GM18870 (cell line): ENCODE results near the gene RNF2.

Experiments used
- ATAC-seq: cut with Tn5 transposase; IDR thresholded peaks from one replicate; pipeline ENCODE4 v1.9.1; 2021; ENCODE audit warnings: moderate library complexity; ENCODE audit not compliant: unreplicated experiment

Gene RNF2

DNA sequence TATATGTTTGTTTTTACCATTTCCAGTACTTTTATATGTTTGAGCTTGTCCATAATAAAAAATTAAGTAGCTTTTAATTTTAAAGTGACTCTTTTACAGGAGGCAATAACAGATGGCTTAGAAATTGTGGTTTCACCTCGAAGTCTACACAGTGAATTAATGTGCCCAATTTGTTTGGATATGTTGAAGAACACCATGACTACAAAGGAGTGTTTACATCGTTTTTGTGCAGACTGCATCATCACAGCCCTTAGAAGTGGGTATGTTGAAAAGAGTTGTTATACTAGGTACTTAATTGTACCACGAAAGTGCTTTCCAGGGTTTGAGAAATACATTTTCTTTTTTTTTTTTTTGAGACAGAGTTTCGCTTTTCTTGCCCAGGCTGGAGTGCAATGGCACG lies 46.1 kb downstream of the RNF2 start:
- no peak for ATAC-seq

DNA sequence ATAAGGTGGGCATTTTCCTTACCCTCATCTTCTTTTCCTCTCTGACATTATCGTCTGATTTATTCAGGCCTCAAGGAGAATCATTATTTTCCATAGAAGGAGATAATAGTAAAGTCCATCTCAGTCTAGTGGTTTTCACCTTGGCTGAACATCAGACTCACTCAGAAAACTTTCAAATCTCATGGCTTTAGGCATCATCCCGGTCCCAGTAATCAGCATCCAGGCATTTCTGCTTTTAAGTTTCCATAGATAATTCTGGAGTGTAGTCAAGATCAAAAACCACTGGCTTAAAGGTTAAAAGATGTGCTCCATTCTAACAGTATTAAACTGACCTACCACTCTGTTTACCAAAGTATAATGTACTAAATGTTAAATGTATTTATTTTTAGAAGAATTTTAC lies 49.4 kb downstream of the RNF2 start:
- no peak for ATAC-seq

DNA sequence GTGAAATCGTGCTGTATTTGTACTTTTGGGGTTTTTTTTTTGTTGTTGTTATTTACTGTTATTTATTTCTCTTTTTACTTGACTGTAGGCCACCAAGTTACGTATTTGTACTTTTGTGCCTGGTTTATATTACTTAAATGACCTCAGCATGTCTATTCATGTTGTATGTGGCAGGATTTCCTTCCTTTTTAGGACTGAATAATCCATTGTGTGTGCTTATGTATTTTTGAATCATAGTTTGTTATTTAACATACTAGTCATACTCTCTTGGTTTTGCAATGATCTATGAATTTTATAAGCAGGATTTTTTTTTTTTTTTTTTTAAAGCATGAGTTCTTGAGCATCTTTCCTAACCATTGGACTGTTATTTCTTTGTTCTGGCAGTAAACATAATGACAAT lies 51.2 kb downstream of the RNF2 start:
- no peak for ATAC-seq

DNA sequence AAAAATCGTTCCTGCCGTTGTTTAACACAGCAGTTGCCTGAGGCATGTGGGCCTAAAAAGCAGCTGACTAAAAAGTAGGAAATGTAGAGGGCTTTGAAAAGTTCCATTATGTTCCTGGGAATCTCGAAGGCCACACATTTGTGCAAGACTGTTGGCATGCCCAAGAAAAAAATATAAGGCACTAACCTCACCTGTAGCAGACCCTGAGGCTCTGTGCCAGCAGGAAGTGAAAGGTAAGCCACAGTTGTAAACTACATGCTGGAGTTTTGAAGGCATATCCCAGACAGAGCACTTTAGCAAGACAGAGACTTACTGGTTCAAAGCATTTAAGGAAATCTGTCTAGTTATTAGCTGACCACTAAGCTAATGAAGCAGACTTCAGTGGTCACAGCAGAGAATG lies 58.7 kb downstream of the RNF2 start:
- ATAC-seq = no peak

DNA sequence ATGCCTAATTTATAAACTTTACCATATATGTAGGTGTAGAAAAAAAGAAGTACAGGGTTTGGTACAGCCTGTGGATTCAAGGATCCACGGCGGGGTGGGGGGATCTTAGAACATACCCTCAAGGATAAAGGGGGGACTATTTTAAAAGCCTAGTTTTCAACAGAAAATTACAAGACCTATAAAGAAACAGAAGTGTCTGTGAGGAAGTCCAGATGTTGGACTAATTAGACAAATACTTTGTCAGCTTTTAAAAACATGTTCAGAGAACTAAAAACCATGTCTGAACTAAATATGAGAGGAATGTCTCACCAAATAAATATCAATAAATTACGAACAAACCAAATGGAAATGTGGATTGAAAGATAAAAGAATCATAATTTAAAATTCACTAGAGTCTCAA lies 59.8 kb downstream of the RNF2 start:
- no peak for ATAC-seq

DNA sequence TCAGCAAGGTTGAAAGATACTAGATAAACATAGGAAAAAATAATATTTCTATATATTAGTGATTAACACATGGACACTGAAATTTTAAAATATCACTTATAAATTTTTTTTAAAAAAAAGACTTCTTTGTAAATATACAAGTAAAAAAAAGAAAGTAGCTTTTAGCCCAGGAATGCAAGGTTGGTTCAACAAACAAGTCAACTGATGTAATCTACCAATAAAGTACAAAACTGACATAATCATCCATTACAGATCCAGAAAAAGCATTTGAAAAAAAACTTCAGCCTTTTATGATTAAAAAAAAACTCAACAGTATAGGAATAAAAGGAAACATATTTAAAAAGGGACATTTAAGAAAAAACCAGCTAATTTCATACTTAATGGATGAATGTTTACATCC lies 63.0 kb downstream of the RNF2 start:
- ATAC-seq = no peak

DNA sequence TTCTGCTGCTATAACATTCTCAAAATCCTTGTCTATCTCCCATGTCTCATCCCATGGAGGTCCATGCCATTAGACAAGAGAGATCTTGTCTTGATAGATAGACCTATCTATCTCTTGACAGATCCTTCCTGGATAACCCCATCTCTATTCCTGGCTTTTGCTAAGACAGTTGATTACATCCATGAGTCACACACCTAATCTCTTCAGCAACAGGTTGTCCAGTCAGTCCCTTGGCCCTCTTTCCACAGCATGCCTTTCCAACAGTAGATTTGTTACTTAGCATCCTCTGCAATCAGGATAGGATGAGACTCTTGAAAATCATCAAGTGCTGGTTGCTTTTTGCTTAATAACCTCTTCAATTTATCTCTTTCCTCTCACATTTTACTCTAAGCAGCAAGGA lies 64.8 kb downstream of the RNF2 start:
- ATAC-seq = no peak

DNA sequence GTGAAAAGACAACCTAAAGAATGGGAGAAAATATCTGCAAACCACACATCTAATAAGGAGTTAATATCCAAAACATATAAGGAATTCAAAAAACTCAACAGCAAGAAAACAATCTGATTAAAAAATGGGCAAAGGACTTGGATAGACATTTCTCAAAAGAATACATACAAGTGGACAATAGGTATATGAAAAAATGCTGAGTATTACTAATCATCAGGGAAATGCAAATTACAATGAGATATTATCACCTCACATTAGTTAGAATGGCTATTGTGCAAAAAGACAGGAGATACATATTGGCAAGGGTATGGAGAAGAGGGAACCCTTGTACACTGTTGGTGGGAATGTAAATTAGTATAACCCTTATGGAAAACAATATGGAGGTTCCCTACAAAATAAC lies 66.5 kb downstream of the RNF2 start:
- ATAC-seq = no peak

DNA sequence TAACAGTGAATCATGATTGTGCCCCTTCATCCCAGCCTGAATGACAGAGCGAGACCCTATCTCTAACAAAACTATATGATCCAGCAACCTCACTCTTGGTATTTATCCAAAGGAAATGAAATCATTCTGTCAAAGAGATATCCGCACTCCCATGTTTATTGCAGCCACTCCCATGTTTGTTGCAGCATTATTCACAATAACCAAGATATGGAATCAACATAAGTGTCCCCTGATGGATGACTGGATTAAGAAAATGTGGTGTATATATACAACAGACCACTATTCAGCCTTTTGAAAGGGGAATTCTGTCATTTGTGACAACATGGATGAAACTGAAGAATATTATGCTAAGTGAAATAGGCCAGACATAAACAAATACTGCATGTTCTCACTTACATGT lies 67.0 kb downstream of the RNF2 start:
- no peak for ATAC-seq

DNA sequence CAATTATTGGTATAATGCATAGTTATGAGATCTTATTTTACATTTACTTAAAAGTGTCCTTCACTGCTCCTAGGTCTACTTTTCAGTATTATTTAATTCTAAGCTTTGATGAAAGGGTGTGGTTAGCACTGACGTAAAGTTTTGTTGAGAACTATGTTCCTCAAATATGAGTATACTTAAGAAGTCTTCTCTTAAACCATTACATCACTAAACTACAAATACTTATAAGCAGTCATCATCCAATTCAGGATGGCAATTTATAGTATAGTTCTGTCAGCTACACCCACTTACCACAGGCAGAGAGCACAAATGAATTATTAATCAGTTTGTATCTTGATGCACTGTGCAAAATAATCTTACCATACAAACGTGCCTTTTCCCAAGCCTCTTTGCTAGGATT lies 84.3 kb downstream of the RNF2 start:
- ATAC-seq = no peak

DNA sequence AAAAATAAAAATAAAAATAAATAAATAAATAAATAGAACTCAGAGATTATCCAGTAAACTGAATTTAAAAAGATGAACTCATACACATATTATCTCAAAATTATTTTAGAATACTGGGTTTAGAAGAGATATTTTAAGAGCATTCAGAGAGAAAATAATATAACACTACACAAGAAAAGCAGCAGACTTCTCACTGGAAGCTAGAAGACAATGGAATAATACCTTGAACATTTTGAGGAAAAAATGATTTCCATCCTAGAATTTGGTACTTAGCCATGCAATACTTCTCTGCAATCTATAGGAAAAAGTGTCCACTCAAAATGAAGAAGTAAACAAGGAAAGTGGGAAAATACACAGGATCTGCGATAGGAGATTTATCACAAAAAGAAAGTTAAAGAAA lies 87.2 kb downstream of the RNF2 start:
- no peak for ATAC-seq

DNA sequence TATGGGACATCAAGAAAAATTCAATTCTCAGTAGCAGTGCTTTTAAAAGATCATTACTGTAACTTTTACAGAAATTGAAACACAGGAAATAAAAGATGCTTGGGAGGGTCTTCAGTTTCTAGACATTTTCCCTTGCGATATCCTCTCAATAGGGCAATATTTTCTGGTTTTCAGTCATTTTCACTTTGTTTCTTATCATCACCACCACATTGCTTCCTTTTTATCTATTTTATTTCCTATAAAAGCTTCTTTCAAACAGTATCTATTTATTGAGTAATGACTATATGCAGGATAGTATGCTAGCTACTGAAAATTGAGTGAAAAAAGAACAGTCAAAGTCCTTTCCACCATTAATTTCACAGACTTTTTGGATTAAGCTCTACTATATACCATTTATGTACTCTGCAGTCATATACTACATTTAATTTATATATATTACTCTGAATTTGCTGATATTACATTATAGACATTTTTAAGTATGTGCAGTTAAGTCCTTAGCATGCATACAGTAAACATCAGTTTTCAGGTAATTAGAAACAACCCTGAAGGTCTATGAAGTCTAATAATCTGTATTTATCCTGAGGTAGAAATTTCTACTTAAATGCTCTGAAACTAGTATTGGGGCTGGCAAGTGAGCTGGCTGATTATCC lies 92.7 kb downstream of the RNF2 start:
- no peak for ATAC-seq

DNA sequence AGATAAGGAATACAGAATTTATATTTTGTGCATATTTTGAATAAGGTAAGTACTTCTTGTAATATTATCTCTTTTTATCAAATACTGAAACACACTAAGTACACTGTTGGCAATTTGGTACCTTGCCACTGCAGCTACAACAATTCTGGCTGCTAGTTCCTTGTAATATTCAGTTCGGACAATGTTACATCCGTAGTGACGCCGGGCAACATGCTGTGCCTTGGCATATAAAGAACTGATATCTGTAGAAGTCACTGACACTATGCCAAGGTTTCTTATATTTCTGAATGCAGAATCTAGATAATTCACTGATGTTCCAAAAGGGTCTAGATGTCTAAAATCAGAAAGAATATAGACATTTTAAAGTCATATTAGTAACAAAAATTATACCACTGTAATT lies 93.9 kb downstream of the RNF2 start:
- ATAC-seq = no peak

DNA sequence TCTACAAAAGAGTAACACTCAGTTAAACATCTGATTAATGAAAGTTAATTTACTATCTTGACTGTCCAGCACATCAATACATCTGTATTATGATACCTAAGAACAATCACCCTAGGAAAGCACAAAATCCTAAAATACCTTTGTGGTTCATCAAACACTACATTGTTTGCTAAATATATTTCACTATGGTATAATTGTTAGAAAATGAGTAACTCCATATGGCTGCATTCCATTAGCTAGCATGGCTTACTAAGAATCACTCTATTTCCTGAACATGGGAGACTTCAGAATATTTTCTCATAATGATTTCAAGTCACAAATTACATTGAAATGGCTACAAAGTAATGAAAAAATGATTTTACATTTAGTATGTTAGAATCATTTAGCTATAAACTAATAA lies 98.9 kb downstream of the RNF2 start:
- ATAC-seq = no peak

DNA sequence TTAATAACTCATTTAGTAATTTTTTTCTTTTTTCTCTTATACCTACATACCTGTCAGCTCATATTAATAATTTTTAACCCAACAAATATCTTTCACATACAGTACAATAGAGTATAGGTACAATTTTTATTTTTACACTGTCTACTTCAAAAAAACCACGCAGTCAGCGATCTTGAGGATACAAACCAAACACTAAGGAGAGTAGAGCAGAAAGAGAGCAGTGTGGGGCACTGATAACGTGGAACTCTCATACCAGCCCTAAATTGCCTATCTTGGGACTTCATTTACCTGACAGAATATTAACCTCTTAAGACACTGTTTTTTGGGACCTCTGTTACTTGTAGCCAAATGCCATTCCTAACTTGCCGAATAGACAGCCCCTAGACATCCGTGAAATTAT lies 105.9 kb downstream of the RNF2 start:
- ATAC-seq = no peak
